ENCODE data around the gene BMP6. TPM values are rescaled to one million over a fixed set of nuclear protein-coding genes. Genes with fewer than 3 reads are reported as not detected.

Gene BMP6
- polyA plus RNA-seq, 1 donor from 2014 or later: 2.4 TPM

DNA sequence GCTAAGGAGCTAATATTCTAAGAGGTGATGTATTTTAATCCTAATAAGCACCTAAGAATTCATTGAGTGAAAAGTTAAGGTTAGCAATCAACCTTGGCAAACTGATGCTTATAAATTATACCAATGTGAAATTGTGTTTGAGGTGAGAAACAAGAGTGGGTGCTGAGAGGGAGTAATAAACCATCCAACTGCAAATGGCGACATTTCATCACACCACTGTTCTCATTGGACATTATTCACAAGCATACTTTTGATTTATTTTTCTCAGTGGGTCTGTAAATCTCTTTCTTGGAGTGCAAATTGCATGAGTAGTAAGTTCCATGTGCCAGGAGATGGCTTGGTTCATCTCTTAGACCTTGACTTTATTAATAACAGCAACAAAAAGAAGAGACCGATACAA, 71.5 kb downstream of the BMP6 start:
- Histone ChIP-seq H2AFZ (ENCODE audit: low read depth, low read length) (no peak overlapping the region), H4K20me1 (ENCODE audit: insufficient read depth) (no peaks in the 10 kb centered on the region), H3K79me2 (replicated peaks; ENCODE audit: insufficient read depth, low read length) (no peaks in the 10 kb centered on the region), H3K36me3 (ENCODE audit: insufficient read depth, low read length) (no peaks in the 10 kb centered on the region), H3K27me3 (ENCODE audit: insufficient read depth, low read depth, low read length) (no peaks in the 10 kb centered on the region), H3K27ac (ENCODE audit: low read length) (no peak overlapping the region), H3K9me2 (ENCODE audit: insufficient read depth, low read length) (no peaks in the 10 kb centered on the region), H3K4me3 (ENCODE audit: low read length) (no peak overlapping the region), H3F3A (ENCODE audit: insufficient read depth, low read length, poor library complexity, severe bottlenecking) (no peaks in the 10 kb centered on the region), H3K4me2 (ENCODE audit: low read length) (no peak overlapping the region), H3K9me3 (ENCODE audit: low read length) (no peaks in the 10 kb centered on the region), H3K9ac (ENCODE audit: low read length) (no peak overlapping the region)
- no peak for TF ChIP-seq POLR2AphosphoS5 (IDR thresholded peaks at IDR 0.05)
- no peak for TF ChIP-seq RAD21 (conservative IDR thresholded peaks at IDR 0.05)
- no peak for TF ChIP-seq MXI1 (conservative IDR thresholded peaks at IDR 0.05; ENCODE audit: poor library complexity, severe bottlenecking)
- TF ChIP-seq EP300 (conservative IDR thresholded peaks at IDR 0.05; ENCODE audit: poor library complexity, severe bottlenecking): no peak
- no peak for TF ChIP-seq EZH2 (IDR thresholded peaks at IDR 0.05; ENCODE audit: borderline replicate concordance, insufficient read depth, low read length, poor library complexity, severe bottlenecking)
- no peak for TF ChIP-seq TAF1 (IDR thresholded peaks at IDR 0.05; ENCODE audit: low read depth)
- TF ChIP-seq SMC3 (conservative IDR thresholded peaks at IDR 0.05; ENCODE audit: poor library complexity): no peak
- TF ChIP-seq, protein P1, sequence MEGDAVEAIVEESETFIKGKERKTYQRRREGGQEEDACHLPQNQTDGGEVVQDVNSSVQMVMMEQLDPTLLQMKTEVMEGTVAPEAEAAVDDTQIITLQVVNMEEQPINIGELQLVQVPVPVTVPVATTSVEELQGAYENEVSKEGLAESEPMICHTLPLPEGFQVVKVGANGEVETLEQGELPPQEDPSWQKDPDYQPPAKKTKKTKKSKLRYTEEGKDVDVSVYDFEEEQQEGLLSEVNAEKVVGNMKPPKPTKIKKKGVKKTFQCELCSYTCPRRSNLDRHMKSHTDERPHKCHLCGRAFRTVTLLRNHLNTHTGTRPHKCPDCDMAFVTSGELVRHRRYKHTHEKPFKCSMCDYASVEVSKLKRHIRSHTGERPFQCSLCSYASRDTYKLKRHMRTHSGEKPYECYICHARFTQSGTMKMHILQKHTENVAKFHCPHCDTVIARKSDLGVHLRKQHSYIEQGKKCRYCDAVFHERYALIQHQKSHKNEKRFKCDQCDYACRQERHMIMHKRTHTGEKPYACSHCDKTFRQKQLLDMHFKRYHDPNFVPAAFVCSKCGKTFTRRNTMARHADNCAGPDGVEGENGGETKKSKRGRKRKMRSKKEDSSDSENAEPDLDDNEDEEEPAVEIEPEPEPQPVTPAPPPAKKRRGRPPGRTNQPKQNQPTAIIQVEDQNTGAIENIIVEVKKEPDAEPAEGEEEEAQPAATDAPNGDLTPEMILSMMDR (IDR thresholded peaks at IDR 0.05; ENCODE audit: poor library complexity, severe bottlenecking): no peak
- TF ChIP-seq, protein P2, sequence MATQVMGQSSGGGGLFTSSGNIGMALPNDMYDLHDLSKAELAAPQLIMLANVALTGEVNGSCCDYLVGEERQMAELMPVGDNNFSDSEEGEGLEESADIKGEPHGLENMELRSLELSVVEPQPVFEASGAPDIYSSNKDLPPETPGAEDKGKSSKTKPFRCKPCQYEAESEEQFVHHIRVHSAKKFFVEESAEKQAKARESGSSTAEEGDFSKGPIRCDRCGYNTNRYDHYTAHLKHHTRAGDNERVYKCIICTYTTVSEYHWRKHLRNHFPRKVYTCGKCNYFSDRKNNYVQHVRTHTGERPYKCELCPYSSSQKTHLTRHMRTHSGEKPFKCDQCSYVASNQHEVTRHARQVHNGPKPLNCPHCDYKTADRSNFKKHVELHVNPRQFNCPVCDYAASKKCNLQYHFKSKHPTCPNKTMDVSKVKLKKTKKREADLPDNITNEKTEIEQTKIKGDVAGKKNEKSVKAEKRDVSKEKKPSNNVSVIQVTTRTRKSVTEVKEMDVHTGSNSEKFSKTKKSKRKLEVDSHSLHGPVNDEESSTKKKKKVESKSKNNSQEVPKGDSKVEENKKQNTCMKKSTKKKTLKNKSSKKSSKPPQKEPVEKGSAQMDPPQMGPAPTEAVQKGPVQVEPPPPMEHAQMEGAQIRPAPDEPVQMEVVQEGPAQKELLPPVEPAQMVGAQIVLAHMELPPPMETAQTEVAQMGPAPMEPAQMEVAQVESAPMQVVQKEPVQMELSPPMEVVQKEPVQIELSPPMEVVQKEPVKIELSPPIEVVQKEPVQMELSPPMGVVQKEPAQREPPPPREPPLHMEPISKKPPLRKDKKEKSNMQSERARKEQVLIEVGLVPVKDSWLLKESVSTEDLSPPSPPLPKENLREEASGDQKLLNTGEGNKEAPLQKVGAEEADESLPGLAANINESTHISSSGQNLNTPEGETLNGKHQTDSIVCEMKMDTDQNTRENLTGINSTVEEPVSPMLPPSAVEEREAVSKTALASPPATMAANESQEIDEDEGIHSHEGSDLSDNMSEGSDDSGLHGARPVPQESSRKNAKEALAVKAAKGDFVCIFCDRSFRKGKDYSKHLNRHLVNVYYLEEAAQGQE (IDR thresholded peaks at IDR 0.05; ENCODE audit: borderline replicate concordance): no peak

DNA sequence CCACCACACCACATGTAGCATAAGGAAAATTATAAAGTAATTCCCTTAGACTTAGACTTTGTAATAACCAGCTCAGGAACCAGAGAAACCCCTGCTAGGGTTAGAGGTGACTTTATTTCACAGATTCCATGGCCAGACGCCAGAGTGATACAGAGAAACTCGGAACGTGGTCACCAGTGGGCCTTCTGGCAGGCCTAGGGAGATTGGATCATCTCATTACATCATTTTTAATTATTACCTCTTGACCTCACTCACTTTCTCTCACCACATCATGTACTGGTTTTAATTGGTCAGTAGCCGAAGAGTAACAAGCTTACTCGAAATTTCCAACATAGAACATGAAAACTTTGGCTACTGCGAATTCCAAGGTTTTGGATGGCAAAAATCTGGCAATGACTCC, 72.9 kb downstream of the BMP6 start:
- no peak overlapping the region for H2AFZ ChIP-seq (ENCODE audit: low read depth, low read length)
- H3K27ac ChIP-seq (ENCODE audit: low read length): no peak overlapping the region
- no peaks in the 10 kb centered on the region for H3K36me3 ChIP-seq (ENCODE audit: insufficient read depth, low read length)
- H3K4me3 ChIP-seq (ENCODE audit: low read length): no peak overlapping the region
- no peak for TF ChIP-seq RAD21 (conservative IDR thresholded peaks at IDR 0.05)
- no peak for TF ChIP-seq MXI1 (conservative IDR thresholded peaks at IDR 0.05; ENCODE audit: poor library complexity, severe bottlenecking)
- no peak for TF ChIP-seq TAF1 (IDR thresholded peaks at IDR 0.05; ENCODE audit: low read depth)
- TF ChIP-seq EZH2 (IDR thresholded peaks at IDR 0.05; ENCODE audit: borderline replicate concordance, insufficient read depth, low read length, poor library complexity, severe bottlenecking): no peak
- H3K79me2 ChIP-seq (replicated peaks; ENCODE audit: insufficient read depth, low read length): no peaks in the 10 kb centered on the region
- no peaks in the 10 kb centered on the region for H3F3A ChIP-seq (ENCODE audit: insufficient read depth, low read length, poor library complexity, severe bottlenecking)
- H4K20me1 ChIP-seq (ENCODE audit: insufficient read depth): no peaks in the 10 kb centered on the region
- no peak overlapping the region for H3K9ac ChIP-seq (ENCODE audit: low read length)
- H3K9me3 ChIP-seq (ENCODE audit: low read length): no peaks in the 10 kb centered on the region
- H3K9me2 ChIP-seq (ENCODE audit: insufficient read depth, low read length): no peaks in the 10 kb centered on the region
- no peaks in the 10 kb centered on the region for H3K27me3 ChIP-seq (ENCODE audit: insufficient read depth, low read depth, low read length)
- no peak overlapping the region for H3K4me2 ChIP-seq (ENCODE audit: low read length)

Measured in neural cell (in vitro differentiated cells).